ENCODE results near the gene TPM1.

The TPM1 gene

GRCh38 chr15:63049783-63050371 is 7.3 kb downstream of the TPM1 start:
- no peak for DNase-seq (ENCODE audit: low read depth)
- TF ChIP-seq CTCF (conservative IDR thresholded peaks at IDR 0.05; ENCODE audit: low read depth, low read length), result no peak
- peak overlapping the region; percentile 72 for H3K4me3 ChIP-seq (ENCODE audit: low read depth, low read length)

GRCh38 chr15:63050731-63051155 is 8.2 kb downstream of the TPM1 start:
- TF ChIP-seq CTCF (conservative IDR thresholded peaks at IDR 0.05; ENCODE audit: low read depth, low read length), result no peak
- no peak overlapping the region for H3K4me3 ChIP-seq (ENCODE audit: low read depth, low read length)

GRCh38 chr15:63051156-63052066 is 8.9 kb downstream of the TPM1 start:
- no peak for TF ChIP-seq CTCF (conservative IDR thresholded peaks at IDR 0.05; ENCODE audit: low read depth, low read length)
- H3K4me3 ChIP-seq (ENCODE audit: low read depth, low read length), result no peak overlapping the region
- peak; percentile 72 for DNase-seq (ENCODE audit: low read depth)

More at GRCh38 chr15:63050731-63051155, 8.2 kb downstream of the TPM1 start:
- DNase-seq (ENCODE audit: low read depth), result no peak

GRCh38 chr15:63052077-63052841 is 9.7 kb downstream of the TPM1 start:
- no peak overlapping the region for H3K4me3 ChIP-seq (ENCODE audit: low read depth, low read length)
- DNase-seq (ENCODE audit: low read depth), result no peak
- no peak for TF ChIP-seq CTCF (conservative IDR thresholded peaks at IDR 0.05; ENCODE audit: low read depth, low read length)

- DNase-seq (ENCODE audit: low read depth), result no peak
- no peak for TF ChIP-seq CTCF (conservative IDR thresholded peaks at IDR 0.05; ENCODE audit: low read depth, low read length)
- H3K4me3 ChIP-seq (ENCODE audit: low read depth, low read length), result no peak overlapping the region
Observed at GRCh38 chr15:63052961-63053698, 10.6 kb downstream of the TPM1 start.

GRCh38 chr15:63054281-63054683 is 11.7 kb downstream of the TPM1 start:
- no peak for DNase-seq (ENCODE audit: low read depth)
- no peak for TF ChIP-seq CTCF (conservative IDR thresholded peaks at IDR 0.05; ENCODE audit: low read depth, low read length)
- no peak overlapping the region for H3K4me3 ChIP-seq (ENCODE audit: low read depth, low read length)

All from choroid plexus epithelial cell (primary cell).